Measurements from ENCODE around the gene OSBPL5.
"Not testable (repeated sequence)": the region's sequence is repeated elsewhere in the genome, so short reads cannot be mapped to it uniquely, and the experiment has no call there.

Gene OSBPL5

GRCh38 chr11:3120071-3120792 is 44.9 kb downstream of the OSBPL5 start:
- DNase-seq: no peak

GRCh38 chr11:3119141-3119821 is 45.8 kb downstream of the OSBPL5 start:
- no peak for DNase-seq

GRCh38 chr11:3115321-3115720 is 49.8 kb downstream of the OSBPL5 start:
- DNase-seq: no peak

- not testable (repeated sequence) for DNase-seq
These were observed 51.4 kb downstream of the OSBPL5 start for GRCh38 chr11:3113661-3114060.

- DNase-seq: peak; percentile 2
These were observed 53.0 kb downstream of the OSBPL5 start for GRCh38 chr11:3111919-3112690.

GRCh38 chr11:3111466-3111865 is 53.6 kb downstream of the OSBPL5 start:
- DNase-seq: no peak

GRCh38 chr11:3109921-3110706 is 55.0 kb downstream of the OSBPL5 start:
- peak; percentile 43 for DNase-seq

GRCh38 chr11:3109434-3109833 is 55.7 kb downstream of the OSBPL5 start:
- DNase-seq: no peak

- no peak for DNase-seq
These were observed 56.9 kb downstream of the OSBPL5 start for GRCh38 chr11:3108183-3108721.

GRCh38 chr11:3107608-3108182 is 57.4 kb downstream of the OSBPL5 start:
- DNase-seq: no peak

- DNase-seq: no peak
These were observed 58.2 kb downstream of the OSBPL5 start for GRCh38 chr11:3106736-3107524.

- no peak for DNase-seq
These were observed 59.0 kb downstream of the OSBPL5 start for GRCh38 chr11:3105791-3106735.

GRCh38 chr11:3104961-3105790 is 59.9 kb downstream of the OSBPL5 start:
- no peak for DNase-seq

GRCh38 chr11:3104051-3104714 is 60.9 kb downstream of the OSBPL5 start:
- no peak for DNase-seq

- no peak for DNase-seq
These were observed 62.0 kb downstream of the OSBPL5 start for GRCh38 chr11:3103076-3103475.

- DNase-seq: no peak
These were observed 62.5 kb downstream of the OSBPL5 start for GRCh38 chr11:3102641-3102921.

GRCh38 chr11:3101921-3102640 is 63.0 kb downstream of the OSBPL5 start:
- DNase-seq: no peak

- DNase-seq: peak; percentile 18
These were observed 65.9 kb downstream of the OSBPL5 start for GRCh38 chr11:3099178-3099577.
